Activated T-helper 1 cell treated with anti-CD3 and anti-CD28 coated beads, Interleukin-2, amount 50 U/mL, for 16 hours (primary cell): Measurements from ENCODE around the gene SPESP1.
"Not testable (repeated sequence)": the region's sequence is repeated elsewhere in the genome, so short reads cannot be mapped to it uniquely, and the experiment has no call there.

ENCODE experiments used
- DNase-seq, 2 donors: peaks; one replicate each; pipeline ENCODE4 v3.0.0-alpha.2; 2020; ENCODE audit warnings: low read depth in 1 of 2, low spot score in 1 of 2

The SPESP1 gene

DNA sequence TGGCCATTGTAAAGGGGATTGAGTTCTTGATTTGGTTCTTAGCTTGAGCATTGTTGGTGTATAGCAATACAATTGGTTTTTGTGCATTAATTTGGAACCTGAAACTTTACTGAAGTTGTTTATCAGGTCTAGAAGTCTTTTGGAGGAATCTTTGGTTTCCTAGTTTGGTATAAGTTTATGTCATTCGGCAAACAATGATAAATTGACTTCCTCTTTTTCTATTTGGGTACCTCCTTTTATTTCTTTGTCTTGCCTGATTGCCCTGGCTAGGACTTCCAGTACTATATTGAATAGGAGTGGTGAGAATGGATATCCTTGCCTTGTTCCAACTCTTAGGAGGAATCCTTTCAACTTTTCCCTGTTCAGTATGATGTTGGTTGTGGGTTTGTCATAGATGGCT is 32.1 kb downstream of the SPESP1 start:
- no peak for DNase-seq

DNA sequence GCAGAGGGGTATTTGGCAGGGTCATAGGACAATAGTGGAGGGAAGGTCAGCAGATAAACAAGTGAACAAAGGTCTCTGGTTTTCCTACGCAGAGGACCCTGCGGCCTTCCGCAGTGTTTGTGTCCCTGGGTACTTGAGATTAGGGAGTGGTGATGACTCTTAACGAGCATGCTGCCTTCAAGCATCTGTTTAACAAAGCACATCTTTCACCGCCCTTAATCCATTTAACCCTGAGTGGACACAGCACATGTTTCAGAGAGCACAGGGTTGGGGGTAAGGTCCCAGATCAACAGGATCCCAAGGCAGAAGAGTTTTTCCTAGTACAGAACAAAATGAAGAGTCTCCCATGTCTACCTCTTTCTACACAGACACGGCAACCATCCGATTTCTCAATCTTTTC is 33.4 kb downstream of the SPESP1 start:
- not testable (repeated sequence) for DNase-seq

DNA sequence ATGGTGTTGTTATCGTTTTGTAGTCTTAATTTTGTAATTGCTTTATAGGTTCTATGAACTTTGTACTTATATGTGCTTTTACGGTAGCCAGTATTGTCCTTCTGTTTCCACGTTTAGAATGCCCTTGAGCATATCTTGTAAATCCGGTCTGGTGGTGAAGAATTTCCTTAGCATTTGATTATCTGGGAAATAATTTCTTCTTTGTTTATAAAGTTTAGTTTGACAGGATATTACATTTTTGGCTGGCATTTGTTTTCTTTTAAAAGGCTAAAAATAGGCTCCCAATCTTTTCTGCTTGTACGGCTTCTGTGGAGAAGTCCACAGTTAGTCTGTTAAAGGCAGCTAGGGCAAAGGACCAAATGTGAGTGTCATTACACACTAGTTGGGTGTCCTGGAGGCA is 36.7 kb downstream of the SPESP1 start:
- no peak for DNase-seq

GRCh38 chr15:68967948-68968347 is 37.6 kb downstream of the SPESP1 start:
- no peak for DNase-seq

- DNase-seq, result no peak
Observed at GRCh38 chr15:68969298-68969697, 39.0 kb downstream of the SPESP1 start.

DNA sequence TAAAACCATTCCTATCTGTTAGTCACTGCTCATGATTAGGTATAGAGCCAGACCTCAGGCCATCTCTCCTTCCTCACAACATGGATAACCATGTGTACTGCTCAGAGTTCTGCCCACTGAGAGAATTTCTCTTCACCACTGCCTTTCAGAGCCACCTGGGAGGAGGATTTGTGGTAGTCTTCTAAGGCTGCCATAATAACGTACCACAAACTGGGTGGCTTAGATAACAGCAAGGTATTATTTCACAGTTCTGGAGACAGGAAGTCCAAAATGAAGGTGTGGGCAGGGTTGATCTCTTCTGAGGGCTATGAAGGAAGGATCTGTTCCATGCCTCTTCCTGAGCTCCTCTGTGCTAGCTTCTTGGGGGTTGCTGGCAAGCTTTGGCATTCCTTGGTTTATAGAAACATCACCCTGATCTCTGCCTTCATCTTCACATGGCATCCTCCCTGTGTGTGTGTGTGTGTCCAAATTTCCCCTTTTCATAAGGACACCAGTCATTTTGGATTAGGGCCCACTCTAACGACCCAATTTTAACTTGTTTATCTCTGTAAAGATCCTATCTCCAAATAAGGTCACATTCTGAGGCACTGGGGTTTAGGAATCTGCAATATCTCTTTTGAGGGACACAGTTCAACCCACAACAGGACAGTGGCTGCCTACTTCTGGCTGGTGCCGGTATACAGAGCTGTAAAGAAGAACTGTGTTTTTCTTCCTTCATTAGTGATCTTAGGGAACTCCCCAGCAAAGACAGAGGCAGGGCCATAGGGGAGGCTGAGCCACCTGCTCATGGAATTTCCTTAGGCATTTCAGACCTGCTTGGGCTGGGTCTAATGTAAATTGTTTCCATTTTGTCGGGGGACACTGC is 42.1 kb downstream of the SPESP1 start:
- DNase-seq, result no peak

DNA sequence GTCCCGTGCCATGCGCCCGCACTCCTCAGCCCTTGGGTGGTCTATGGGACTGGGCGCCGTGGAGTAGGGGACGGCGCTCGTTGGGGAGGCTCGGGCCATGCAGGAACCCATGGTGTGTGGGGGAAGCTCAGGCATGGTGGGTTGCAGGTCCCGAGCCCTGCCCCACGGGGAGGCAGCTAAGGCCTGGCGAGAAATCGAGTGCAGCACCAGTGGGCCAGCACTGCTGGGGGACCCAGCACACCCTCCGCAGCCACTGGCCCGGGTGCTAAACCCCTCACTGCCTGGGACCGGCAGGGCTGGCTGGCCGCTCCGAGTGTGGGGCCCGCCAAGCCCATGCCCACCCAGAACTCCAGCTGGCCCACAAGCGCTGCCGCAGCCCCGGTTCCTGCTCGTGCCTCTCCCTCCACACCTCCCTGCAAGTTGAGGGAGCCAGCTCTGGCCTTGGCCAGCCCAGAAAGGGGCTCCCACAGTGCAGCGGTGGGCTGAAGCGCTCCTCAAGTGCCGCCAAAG is 45.4 kb downstream of the SPESP1 start:
- DNase-seq, result not testable (repeated sequence)

- DNase-seq, result not testable (repeated sequence)
Observed at GRCh38 chr15:68977426-68977825, 47.1 kb downstream of the SPESP1 start.

- no peak for DNase-seq
Observed at GRCh38 chr15:68979006-68979405, 48.7 kb downstream of the SPESP1 start.

DNA sequence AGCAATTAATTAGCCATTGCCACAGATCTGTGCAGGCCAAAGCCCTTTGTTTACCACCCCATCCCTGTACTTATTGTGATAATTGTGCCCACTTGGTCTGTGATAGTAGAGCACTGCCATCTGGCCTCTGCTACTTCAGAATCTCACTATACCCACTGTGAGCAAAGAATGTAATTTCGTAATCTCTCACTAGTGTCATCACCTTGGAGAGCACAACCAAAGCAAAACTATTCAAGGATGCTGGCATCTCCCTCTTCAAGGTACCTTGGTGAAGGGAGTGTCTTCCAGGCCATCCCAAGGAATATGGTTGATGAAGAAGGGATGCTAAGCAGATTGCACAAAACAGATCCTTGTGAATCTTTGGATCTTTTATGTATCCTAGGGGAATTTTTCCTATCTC is 49.5 kb downstream of the SPESP1 start:
- DNase-seq, result no peak

GRCh38 chr15:68980786-68981185 is 50.5 kb downstream of the SPESP1 start:
- DNase-seq, result no peak

GRCh38 chr15:68981941-68982340 is 51.6 kb downstream of the SPESP1 start:
- no peak for DNase-seq

DNA sequence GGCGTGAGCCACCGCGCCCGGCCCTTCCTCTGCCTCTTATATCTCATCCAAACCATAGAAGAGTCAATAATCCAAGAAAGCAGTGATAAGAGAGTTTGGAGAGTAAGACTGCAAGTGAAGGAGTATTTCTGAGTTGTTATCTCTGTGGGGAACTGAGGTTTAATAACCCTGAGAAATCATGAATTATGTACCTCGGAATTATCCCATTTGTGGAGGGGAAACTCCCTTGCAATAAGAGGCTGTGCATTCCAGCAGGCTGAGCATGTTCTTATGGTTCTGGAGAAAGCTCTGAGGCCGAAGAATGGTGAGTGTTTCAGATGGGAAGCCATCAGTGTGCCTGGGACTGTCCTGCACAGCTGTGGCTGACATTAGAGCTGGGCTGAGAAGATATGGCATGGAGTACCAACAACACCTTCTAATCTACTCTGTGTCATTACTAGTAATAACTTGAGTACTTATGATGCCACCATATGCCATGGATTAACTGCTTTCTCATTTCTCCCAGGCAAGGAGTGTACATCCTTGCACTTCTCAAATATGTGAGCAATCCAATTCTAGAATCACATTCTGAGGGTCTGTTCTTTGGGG is 52.7 kb downstream of the SPESP1 start:
- no peak for DNase-seq

GRCh38 chr15:68983961-68984481 is 53.7 kb downstream of the SPESP1 start:
- DNase-seq, result no peak

DNA sequence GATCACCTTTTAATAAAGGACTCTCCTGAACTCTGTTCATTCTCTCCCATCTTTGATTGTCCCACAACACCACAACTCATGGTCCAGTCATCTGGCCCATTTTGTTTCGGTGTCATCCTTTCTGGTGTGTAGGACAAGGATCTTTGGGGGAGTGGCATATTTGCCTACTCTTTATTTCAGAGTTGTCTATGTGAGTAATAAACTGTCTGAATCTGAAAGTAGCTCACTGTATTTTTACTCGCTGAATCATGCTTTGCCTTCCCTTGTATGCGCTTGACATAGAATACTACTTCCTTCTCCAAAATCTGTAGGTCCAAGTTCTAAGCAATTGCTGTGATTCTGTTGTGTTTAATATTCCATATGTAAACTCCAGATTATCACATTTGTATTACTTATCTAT is 54.3 kb downstream of the SPESP1 start:
- DNase-seq, result no peak

GRCh38 chr15:68985361-68985891 is 55.1 kb downstream of the SPESP1 start:
- no peak for DNase-seq

GRCh38 chr15:68986322-68986721 is 56.0 kb downstream of the SPESP1 start:
- no peak for DNase-seq

DNA sequence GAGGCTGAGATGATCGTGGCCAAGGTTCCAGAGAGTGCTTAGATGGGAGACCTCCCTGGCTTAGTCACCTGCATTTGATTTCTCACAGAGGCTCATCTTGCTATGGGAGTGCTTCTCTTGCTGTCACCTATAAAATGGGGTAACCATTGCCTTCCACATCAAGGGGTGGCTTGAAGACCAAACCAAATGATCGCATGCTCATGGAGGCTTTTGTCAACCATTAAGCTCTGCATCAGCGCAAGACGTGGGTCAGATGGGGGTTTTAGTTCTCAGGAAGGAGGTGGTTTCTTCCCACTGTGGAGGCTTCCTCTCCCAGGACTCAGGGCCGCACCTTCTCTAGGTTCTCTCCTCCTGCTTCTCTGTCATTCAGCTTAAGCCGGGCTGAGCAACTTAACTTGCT is 56.8 kb downstream of the SPESP1 start:
- DNase-seq, result no peak

DNA sequence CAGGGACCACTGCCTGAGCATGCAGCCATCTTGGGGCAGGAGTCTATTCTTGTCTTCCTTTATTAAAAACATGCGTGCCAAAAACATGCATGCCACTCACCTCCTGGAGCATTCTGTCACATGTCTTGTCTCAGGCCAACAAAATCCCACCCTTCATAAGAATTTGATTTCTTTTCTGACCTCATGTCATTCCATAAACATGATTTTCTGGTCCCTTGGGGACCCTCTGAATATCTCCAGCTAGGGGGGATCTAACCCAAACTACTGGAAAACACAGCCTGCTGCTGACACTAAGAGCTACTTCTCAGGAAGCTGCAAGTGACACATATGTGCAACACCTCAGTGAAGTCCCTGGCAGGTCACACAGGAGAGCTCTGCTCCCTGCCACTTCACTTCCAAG is 57.4 kb downstream of the SPESP1 start:
- DNase-seq, result no peak

- DNase-seq, result no peak
Observed at GRCh38 chr15:68989541-68990230, 59.4 kb downstream of the SPESP1 start.

DNA sequence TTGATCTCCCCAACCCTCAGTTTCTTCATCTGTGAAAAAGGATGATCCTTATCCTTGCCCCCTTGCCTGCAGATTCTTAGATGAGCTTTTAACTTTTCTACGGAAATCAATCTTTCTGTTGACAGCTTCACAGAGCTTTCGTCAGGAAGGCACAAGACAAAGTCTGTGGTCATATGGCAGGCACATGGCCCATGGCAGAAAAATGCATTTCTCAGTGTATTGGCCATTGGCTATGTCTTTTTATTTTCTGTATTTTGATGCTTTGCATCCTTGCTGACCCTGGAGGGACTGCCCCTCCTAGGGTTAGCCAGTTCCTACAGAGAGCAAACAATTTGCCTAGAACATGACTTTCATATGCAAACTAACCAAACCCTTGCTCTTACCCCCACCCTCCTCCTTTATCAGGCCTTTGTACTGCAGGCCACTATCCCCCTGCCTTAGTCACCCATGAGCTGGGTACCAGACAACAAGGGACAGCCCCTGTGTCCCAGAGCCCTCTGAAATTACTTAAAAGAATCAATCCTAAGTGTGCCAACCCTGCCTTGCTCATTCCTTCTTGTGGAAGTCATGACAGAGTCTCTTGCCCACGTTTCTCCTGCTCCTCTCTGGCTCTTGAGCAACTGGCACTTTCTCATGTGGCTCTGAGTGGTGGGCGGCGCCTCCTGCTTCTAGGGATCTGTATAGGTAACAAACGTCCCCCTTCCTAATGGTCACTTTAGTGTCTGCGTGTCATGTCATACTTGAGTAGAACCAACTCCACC is 60.1 kb downstream of the SPESP1 start:
- no peak for DNase-seq
